Measurements from ENCODE around the gene ATG16L2. TPM values are rescaled to one million over a fixed set of nuclear protein-coding genes. Genes with fewer than 3 reads are reported as not detected.
"Not testable (repeated sequence)": the region's sequence is repeated elsewhere in the genome, so short reads cannot be mapped to it uniquely, and the experiment has no call there.

The ATG16L2 gene
- total RNA-seq, 2 donors from 2014 or later = 11.9 to 16.3 TPM

- DNase-seq (no peak), ATAC-seq (no peak)
- intact Hi-C loops (cut with DNase I) = loop anchor here (2.0 to 10.0 kb wide), 2 partner anchors 312 to 410 kb away; partner anchors contain the start of gene FCHSD2 (in 2 of the 2)
These were observed 19.0 kb downstream of the ATG16L2 start for GRCh38 chr11:72833083-72833733.

GRCh38 chr11:72833811-72834493 lies 19.7 kb downstream of the ATG16L2 start:
- intact Hi-C loops (cut with DNase I) = loop anchor here (2.0 to 10.0 kb wide), 2 partner anchors 311 to 409 kb away; partner anchors contain the start of gene FCHSD2 (in 2 of the 2)
- no peak for DNase-seq
- peak; percentile 38 to 54 for ATAC-seq

GRCh38 chr11:72834905-72835304 lies 20.7 kb downstream of the ATG16L2 start:
- DNase-seq (no peak), ATAC-seq (peak; percentile 19 to 32)
- intact Hi-C loops (cut with DNase I) = loop anchor here (10.0 kb wide), 1 partner anchor 310 kb away; the partner anchor contains the start of gene FCHSD2 (in 2 of the 2)

GRCh38 chr11:72836111-72836510 lies 21.9 kb downstream of the ATG16L2 start:
- intact Hi-C loops (cut with DNase I) = loop anchor here (10.0 kb wide), 1 partner anchor 309 kb away; the partner anchor contains the start of gene FCHSD2 (in 2 of the 2)
- DNase-seq (peak; percentile 87), ATAC-seq (peak in 1 of 2 donors; percentile 35)

- no peak for ATAC-seq
- no peak for DNase-seq
- intact Hi-C loops (cut with DNase I) = loop anchor here (10.0 kb wide), 1 partner anchor 306 kb away; the partner anchor contains the start of gene FCHSD2 (in 2 of the 2)
These were observed 24.6 kb downstream of the ATG16L2 start for GRCh38 chr11:72838691-72839305.

GRCh38 chr11:72840780-72841179 lies 26.6 kb downstream of the ATG16L2 start:
- ATAC-seq (no peak), DNase-seq (no peak)
- intact Hi-C loops (cut with DNase I) = no loop called here

GRCh38 chr11:72841397-72841796 lies 27.2 kb downstream of the ATG16L2 start:
- DNase-seq (no peak), ATAC-seq (no peak)
- intact Hi-C loops (cut with DNase I) = no loop called here

GRCh38 chr11:72842126-72842525 lies 27.9 kb downstream of the ATG16L2 start:
- ATAC-seq (no peak), DNase-seq (no peak)
- intact Hi-C loops (cut with DNase I) = no loop called here

- intact Hi-C loops (cut with DNase I) = no loop called here
- DNase-seq (no peak), ATAC-seq (peak in 1 of 2 donors; percentile 9)
These were observed 28.6 kb downstream of the ATG16L2 start for GRCh38 chr11:72842653-72843330.

- ATAC-seq = peak; percentile 75 to 80
- intact Hi-C loops (cut with DNase I) = no loop called here
These were observed 30.1 kb downstream of the ATG16L2 start for GRCh38 chr11:72844356-72844755.

GRCh38 chr11:72848846-72849466 lies 34.7 kb downstream of the ATG16L2 start:
- ATAC-seq = peak; percentile 44 to 54
- intact Hi-C loops (cut with DNase I) = loop anchor here in 1 of 2 donors (2.0 kb wide), 1 partner anchor 18 kb away; no protein-coding TSS in a partner anchor
- DNase-seq = peak; percentile 35

More at GRCh38 chr11:72844356-72844755, 30.1 kb downstream of the ATG16L2 start:
- no peak for DNase-seq

GRCh38 chr11:72850832-72851231 lies 36.6 kb downstream of the ATG16L2 start:
- intact Hi-C loops (cut with DNase I) = no loop called here
- DNase-seq (no peak), ATAC-seq (no peak)

GRCh38 chr11:72851726-72852125 lies 37.5 kb downstream of the ATG16L2 start:
- intact Hi-C loops (cut with DNase I) = no loop called here
- ATAC-seq (no peak), DNase-seq (no peak)

GRCh38 chr11:72856065-72856464 lies 41.9 kb downstream of the ATG16L2 start:
- intact Hi-C loops (cut with DNase I) = no loop called here
- no peak for DNase-seq
- peak; percentile 84 to 90 for ATAC-seq

- DNase-seq (no peak), ATAC-seq (peak; percentile 55 to 60)
- intact Hi-C loops (cut with DNase I) = no loop called here
These were observed 42.5 kb downstream of the ATG16L2 start for GRCh38 chr11:72856551-72857345.

GRCh38 chr11:72858267-72858666 lies 44.1 kb downstream of the ATG16L2 start:
- DNase-seq; intact Hi-C loops (cut with DNase I); ATAC-seq: not testable (repeated sequence)

- ATAC-seq (no peak), DNase-seq (no peak)
- intact Hi-C loops (cut with DNase I) = no loop called here
These were observed 44.9 kb downstream of the ATG16L2 start for GRCh38 chr11:72859126-72859525.

GRCh38 chr11:72860010-72860409 lies 45.8 kb downstream of the ATG16L2 start:
- DNase-seq = no peak
- intact Hi-C loops (cut with DNase I) = no loop called here
- no peak for ATAC-seq

Measured in left cardiac atrium (tissue), 4 donors.